DMS53 treated with DMSO at 0.1 percent for 48 hours (cell line): ENCODE data around the gene MMAB.

Experiments
- DNase-seq: peaks from one replicate; lab custom pipeline; 2025; ENCODE audit not compliant: unreplicated experiment; lab: John Stamatoyannopoulos, UW

The MMAB gene

DNA sequence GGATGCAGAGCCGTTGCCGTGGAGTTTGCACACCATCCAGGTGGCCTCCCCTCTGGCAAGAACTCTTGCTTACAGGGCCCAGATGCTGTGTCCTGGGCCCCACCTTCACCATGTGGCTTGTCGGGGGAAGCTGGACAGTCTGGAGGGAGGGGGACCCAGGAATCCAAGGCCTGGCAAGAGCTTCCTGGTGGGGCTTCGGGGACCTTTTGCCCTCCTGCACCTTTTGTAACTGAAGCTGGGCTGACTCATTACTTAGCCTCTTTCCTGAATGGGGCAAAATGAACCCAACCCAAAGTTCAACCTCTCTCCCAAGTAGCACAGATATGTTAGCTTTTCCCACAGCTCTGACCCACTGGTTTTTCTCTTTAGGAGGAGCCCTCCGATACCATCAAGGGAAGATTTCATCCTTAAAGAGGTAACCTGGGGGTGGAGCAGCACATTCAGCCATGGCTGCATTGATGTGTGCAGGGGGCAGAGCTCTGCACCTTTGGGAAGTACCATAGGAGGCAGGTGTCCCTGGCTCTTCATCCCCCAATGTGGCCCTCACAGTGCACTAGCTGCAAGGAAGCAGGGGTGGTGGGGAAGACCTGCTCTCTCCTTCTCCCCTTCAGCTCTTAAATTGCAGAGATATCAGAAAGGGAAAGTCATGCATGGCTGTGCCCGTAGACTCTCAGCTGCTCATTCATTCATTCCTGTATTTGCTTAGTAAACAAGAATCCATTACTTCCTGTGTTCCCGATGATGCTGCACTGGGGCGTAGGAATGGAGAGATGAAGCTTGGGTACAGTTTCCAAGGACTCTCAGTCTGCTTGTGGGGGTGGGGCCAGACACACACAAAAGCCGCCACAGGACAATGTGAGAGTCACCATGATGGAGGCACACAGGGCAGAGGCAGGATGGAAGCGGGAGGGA is 13.3 kb upstream of the MMAB start:
- peak; percentile 97 for DNase-seq

DNA sequence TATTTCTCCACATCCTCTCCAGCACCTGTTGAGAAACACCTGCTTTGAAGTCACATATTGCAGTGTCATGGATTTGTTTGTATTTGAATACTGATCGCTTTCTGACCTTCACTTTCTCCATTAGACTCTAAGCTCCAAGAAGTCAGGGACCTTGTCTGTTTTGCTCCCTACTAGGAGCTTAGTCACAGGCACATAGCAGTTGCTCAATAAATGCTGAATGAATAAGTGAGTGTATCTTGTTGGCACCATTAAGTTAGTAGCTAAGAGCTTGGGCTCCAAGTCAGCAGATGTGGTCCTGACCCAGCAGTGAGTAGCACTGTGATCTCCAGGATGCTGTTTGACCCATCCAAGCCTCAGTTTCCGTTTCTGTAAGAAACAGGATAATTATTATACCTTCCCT is 10.4 kb upstream of the MMAB start:
- no peak for DNase-seq

DNA sequence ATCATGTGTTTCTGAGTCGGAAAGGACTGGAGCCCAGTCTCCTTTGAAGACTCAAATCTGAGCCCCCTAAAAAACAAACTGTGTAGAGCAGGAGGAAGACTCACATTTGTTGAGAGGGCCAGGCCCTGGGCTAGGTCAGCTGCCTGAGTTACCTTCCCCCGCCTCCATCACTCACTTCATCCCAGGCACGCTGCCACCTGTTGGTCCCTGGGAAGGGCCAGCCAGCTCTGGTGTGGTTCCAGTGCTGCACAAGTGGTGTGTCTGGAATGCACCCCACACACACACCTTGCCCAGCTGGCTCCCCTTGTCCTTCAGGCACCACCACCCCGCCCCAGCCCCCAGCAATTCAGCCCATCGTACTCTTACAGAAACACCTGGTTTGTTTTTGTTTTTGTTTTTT is 9.3 kb upstream of the MMAB start:
- peak; percentile 16 for DNase-seq

DNA sequence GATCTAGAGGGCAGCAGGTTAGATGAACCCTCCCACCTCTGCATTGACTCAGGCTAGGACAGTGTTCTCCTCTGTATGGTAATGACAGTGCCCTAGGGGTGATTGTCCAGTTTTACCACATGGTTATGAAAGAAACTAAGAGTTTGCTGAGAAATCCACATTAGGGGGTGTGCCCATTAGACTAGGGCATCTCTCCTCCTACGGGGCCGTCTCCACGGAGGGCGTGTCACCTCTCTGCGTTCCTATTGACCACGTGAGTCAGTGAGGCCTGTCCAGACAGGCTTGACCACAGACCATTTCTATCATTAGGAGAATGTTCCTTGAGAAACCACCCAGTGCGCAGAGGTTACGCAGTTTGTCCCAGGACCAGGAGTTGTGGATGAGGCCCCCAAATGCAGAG is 8.6 kb upstream of the MMAB start:
- no peak for DNase-seq

DNA sequence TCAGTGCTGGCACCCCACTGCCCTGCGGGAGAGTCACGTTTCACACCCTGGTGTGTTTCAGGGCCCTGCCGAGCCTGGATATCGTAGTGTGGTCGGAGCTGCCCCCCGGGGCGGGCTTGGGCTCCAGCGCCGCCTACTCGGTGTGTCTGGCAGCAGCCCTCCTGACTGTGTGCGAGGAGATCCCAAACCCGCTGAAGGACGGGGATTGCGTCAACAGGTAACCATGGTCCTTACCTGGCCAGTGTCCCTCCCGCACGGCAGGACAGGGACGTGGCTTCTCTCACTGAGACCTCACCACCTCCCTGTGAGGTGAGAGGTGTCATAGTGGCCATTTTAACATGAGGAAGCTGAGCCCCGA is 8.0 kb upstream of the MMAB start:
- DNase-seq = no peak

DNA sequence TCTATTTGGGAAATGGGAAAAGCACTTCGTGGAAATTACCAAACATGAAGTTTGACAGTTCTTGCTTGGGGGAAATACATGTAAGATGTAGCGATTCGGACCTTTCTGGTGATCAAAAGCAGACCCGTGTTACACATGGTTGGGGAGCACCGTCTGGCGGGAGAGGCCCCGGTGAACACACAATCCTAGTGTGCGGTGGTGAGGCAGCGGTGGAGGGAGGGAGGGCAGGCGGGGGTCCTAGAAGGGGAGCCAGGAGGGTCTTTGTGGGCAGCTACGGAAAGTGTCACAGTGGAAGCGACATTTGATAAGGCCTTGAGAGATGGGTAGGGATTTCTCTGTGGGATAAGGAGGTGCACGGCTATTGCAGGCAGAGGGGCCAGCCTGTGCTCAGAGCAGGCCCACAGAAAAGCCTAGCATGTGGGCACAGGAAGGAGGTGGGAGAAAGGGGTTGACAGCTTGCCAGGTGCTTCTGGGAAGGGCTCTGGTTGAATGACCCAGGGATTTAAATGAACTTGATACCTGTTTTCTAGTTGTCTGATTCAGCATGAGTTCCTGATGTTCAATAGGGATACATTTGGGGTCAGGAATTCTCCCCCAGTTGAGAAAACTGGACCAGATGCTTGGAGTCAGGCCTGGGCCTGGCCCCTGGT is 7.5 kb upstream of the MMAB start:
- DNase-seq = no peak

DNA sequence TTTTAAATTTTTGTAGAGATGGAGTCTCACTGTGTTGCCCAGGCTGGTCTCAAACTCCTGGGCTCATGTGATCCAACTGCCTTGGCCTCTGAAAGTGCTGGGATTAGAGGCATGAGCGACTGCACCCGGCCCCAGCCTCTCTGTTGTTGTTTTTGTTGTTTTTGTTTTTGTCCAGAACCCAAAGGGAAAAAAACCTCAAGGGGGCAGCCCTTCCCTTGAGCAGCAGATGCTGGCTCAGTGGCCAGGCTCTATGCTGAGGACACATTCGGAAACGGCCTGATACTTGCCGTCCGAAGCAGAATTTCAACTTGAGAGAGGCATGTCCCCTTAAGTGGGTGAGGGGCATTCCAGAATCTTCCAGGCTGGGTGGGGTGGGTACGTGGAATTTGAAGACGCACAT is 7.0 kb upstream of the MMAB start:
- DNase-seq = no peak

DNA sequence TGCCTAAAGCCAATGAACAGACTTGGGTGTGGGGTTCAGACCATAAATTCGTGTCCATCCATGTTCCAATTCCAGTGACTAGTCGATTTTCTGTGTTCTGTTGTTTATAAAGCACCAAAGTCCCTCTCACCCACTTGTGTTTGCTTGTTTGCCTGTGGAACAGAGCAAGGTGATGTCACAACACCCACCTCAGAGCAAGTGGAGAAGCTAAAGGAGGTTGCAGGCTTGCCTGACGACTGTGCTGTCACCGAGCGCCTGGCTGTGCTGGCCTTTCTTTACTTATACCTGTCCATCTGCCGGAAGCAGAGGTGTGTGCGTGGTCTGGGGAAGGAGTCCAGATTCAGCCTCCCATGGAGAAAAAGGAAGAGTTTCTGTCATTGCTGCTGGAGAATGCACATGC is 6.3 kb upstream of the MMAB start:
- DNase-seq = no peak

DNA sequence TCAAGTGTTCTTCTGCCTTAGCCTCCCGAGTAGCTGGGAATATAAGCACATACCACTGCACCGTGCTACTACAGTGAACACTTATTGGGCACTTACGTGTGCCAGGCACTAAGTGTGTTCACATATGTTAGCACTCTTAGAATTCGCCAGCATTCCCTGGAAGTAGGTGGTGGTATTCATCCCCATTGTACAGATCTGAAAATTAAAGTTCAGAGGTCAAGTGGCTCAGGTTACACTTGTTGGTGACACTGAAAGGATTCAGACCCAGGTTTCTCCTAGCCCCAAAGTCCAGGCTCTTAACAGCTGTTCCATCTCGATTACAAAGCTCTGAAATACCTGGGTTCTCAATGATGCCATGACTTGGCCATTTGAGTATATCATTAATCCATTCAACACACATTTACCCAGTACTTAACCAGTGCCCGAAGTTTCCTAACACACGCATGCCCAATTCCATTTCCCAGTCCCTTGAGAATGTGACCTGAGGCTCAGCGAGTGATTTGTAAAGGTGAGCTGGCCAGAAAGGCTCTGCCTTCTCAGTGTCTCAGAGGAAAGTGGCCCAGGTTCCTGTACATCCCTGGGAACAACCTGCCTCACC is 5.1 kb upstream of the MMAB start:
- no peak for DNase-seq

DNA sequence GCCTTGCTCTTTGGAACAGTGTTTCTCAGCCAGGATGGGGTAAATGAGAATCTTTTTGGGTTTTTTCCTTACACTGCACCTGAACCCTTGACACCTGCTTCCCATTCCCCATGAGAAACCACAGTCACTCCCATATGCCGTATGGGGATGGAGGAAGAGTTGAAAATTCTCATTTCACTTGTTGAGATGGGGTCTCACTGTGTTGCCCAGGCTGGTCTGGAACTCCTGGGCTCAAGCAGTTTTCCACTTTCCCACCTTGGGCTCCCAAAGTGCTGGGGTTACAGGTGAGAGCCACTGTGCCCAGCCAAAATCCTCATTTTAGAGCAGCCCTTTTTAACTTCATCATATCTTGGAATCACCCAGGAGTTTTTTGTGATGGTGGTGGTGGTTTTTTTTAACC is 4.0 kb upstream of the MMAB start:
- no peak for DNase-seq

DNA sequence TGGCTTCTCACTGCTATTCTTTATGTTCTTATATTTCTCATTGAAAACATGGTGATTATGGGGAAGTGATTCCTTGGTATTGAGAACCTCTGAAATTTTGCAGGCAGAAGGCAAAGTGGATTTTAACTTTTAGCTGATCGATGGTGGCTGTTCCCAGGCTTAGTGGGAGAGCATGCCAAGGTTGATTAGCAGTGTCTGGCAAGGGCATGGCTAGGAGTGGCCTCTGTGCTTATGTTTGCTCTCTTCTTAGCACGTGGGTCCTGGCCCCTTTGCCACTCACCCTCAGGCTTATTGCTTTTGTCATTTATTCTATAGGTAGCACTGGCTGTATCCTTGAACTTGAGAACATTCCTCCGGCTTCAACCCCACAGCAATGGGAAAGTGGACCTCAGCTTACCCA is 2.4 kb upstream of the MMAB start:
- no peak for DNase-seq

DNA sequence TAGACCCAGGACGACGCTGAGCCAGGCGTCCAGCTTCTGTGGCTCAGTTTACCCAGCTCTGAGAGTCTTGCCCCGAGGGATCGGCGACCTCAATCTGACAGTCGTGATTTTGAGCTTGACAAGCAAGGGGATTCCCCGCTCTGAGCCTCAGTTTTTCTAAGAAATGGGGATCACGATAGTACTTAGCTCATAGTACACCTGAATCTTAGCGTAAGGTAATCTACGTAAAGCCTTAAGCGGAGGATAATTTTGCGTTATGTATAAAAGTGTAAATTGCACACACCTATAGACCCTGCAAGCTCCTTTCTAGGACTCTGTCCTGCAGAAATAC is 575 bp upstream of the MMAB start:
- no peak for DNase-seq

DNA sequence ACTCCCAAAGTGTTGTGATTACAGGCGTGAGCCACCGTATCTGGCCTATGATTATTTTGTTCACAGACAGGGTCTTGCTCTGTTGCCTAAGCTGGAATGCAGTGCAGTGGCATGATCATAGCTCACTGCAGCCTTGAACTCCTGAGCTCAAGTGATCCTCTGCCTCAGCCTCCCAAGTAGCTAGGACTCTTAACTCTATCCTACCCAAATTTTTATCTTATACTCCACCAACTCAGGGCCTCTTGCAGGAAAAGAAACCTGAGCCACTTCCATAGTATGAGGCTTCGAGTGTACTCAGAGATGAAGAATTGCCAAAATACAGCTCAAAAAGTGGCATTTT is 828 bp downstream of the MMAB start:
- no peak for DNase-seq

DNA sequence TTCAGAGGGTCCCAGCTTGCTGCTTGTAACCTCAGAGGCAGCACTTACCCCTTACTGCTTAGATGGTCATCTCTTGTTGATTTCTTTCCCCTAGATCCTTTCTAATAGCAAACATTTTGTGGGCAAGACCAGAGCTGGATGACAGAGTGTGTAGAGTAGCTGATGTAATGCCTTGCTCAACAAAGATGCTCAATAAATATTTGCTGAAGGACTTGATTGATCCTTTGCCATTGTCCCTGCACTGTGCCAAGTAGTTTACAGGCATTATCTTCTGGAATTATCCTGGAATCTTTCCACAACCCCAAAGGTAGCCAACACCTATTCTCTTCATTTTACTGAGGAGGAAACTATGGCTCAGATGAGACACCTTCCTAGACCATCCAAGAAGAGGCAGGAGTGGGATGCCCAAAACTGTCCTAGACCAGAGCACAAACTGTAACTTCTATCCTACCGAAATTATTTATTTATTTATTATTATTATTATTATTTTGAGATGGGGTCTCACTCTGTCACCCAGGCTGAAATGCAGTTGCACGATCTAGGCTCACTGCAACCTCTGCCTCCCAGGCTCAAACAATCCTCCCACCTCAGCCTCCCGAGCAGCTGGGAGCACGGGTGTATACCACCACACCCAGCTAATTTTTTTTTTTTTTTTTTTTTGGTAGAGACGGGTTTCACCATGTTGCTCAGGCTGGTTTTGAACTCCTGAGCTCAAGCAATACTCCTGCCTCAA is 1.4 kb downstream of the MMAB start:
- no peak for DNase-seq

DNA sequence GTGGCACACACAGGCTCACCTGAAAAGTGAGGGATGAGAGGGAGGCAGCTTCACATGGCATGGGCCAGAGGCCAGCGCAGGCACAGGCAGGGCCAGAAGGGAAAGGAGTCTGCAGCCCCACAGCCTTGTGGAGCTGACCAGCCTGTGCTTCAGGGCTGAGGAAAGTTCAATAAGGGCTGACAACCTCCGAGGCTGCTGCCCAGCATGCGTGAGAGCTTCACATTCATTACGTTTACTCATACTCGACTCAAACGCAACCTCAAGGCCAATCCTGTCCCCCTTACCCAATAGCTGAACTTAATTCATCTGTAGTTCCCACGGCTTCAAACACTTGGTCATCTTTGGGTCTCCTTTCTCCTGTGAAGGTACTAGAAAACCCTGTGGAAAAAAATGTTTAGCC is 4.8 kb downstream of the MMAB start:
- no peak for DNase-seq

DNA sequence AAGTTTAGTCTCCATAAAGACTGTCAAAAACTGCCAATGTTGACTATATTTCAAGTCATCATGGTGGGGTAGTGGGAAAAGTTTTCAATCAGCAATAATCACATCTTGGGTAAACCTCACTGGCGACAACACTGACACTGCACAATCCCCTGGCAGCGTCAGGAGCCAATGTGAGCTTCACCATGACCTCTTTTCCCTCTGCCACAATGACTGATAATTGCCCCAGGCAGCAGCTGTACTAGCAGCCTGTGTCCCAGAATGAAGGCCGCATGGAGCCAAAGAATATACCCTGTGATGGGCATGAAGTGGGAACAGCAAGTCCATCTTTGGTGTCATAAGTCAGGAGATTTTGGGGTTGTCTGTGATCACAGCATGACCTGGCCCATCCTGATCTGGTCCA is 5.3 kb downstream of the MMAB start:
- DNase-seq = no peak

DNA sequence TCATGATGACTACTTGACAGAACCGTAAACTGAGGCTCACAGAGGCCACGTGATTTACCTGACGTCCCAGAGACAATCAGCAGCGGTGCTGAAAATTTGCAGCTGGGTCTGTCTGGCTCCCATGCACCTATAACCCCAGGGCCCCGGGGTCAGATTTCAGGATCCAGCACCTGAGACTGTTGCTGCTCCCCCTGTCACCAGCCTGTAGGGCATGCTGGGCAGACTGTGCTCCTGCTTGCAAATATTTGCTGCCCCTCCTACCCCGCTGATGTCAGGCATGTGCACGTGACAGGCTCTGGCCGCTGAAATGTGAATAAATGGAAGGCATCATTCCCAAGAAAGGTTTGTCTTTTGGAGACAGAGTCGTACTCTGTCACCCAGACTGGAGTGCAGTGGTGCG is 6.0 kb downstream of the MMAB start:
- DNase-seq = no peak

DNA sequence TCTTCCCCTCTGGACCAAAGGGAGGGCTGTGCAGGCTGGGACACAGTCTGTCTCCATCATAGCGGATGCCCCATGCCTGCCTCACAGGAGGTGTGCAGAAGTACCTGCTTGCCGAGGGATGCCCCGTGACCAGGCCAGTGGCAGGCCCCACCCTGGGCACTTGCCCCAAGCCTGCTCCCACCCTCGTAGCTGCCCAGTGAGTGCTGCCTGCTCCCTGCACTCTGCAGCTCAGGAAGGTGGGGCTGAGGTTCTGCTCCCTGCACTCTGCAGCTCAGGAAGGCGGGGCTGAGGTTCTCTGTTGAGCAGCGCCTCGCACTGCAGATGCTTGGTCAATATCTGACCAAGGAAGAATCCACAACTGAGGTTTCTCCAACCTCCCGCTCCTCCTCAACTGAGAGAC is 6.9 kb downstream of the MMAB start:
- DNase-seq = no peak

DNA sequence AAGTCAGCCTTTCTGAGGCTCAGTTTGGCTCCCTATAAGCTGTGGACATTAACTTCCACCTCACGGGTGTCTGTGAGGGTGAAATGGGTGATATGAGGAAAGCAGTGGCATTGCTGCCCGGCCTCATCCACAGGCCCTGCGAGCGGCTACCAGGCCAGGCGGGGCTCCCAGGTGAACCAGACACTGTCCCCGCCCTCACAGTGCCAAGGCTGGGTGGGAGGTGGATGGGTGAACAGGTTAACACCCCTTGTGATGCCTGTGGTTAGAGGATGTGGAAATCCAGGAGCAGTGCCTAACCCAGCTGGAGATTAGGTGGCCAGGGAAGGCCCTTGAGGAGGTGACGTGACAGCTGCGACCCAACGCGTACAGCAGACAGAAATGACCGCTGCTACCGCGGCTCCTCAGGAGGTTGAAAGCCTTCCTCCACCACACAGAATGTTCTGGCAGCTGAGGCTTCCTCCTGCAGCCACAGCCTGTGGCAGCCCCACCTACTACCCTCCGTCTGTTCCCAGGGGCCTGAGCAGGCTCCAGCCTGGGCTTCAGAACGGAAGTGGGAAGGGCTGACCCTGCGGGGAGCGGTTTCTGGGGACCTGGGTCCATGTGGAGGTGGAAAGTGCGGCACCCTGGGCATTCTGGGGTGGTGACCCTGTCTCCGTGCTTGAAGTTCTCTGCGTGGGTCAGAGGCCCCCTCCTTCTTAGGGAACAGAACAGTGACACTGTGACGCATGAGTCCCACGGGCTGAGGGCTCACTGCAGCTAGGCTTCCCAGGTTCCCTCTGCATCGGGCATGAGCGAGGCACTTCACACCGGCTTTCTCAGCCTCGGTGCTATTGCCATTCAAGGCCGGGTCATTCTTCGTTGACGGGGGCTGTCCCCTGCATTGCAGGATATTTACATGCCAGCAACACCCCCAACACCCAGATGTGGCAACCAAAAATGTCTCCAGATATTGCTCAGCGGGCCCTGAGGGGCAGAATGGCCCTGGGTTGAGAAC is 9.7 kb downstream of the MMAB start:
- DNase-seq = no peak

DNA sequence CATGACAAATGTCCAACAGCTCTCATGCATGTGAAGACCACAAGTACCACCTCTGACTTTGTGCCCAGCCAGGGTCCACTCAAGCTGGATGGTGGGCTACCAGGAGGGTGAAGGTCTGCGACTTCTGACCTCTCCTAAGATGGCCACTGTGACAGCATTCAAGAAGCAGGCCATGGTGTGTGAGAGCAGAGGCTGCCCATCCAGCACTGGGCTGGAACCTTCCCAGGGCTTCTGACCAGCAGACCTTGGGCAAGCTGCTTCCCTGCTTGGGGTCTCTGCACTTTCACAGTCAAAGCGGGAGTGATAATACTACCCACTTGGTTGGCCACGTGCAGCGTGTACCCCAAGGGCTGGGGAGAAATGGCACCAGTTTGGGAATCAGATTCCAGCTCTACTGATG is 10.4 kb downstream of the MMAB start:
- DNase-seq = no peak

DNA sequence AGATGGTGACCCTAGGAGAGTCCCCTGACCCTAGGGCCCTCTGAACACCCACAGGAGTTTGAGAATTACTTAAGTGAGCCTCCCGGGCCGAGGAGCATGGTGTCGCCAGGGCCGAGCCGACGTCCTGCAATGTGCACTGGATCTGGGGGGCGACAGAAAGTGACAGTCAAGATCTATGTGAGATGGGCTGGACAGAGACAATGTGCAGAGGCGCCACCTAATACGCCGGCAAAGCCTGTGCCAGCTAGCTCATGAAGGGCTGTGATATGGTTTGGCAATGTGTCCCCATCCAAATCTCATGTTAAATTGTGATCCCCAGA is 11.6 kb downstream of the MMAB start:
- DNase-seq = no peak
